Stimulated activated CD8-positive, alpha-beta memory T cell treated with anti-CD3 and anti-CD28 coated beads, Interleukin-4, amount 100 ng/mL, for 48 hours (primary cell): ENCODE measurements around the gene CELF2.

Experiments
- DNase-seq: peaks from one replicate; pipeline ENCODE4 v3.0.0-alpha.2; 2020

CELF2 gene

GRCh38 chr10:11004144-11005077 is 13.3 kb upstream of the CELF2 start:
- no peak for DNase-seq

GRCh38 chr10:11005725-11006427 is 11.8 kb upstream of the CELF2 start:
- DNase-seq = no peak

- no peak for DNase-seq
Measured at GRCh38 chr10:11006428-11006825, 11.2 kb upstream of the CELF2 start.

GRCh38 chr10:11007476-11008020 is 10.1 kb upstream of the CELF2 start:
- no peak for DNase-seq

GRCh38 chr10:11009471-11010308 is 8.0 kb upstream of the CELF2 start:
- DNase-seq = no peak

- DNase-seq = no peak
Measured at GRCh38 chr10:11010582-11010981, 7.1 kb upstream of the CELF2 start.

GRCh38 chr10:11011436-11011835 is 6.2 kb upstream of the CELF2 start:
- no peak for DNase-seq

GRCh38 chr10:11011984-11012383 is 5.7 kb upstream of the CELF2 start:
- no peak for DNase-seq

GRCh38 chr10:11012421-11013295 is 5.0 kb upstream of the CELF2 start:
- DNase-seq = no peak

GRCh38 chr10:11013836-11014235 is 3.8 kb upstream of the CELF2 start:
- DNase-seq = no peak

GRCh38 chr10:11014671-11015445 is 2.8 kb upstream of the CELF2 start:
- no peak for DNase-seq

GRCh38 chr10:11015446-11015934 is 2.2 kb upstream of the CELF2 start:
- no peak for DNase-seq

GRCh38 chr10:11017000-11017569 is 587 bp upstream of the CELF2 start:
- DNase-seq = no peak

- DNase-seq = peak; percentile 38
Measured at GRCh38 chr10:11018432-11018841, 765 bp downstream of the CELF2 start.

GRCh38 chr10:11018855-11019631 is 1.4 kb downstream of the CELF2 start:
- no peak for DNase-seq

- no peak for DNase-seq
Measured at GRCh38 chr10:11019724-11020547, 2.3 kb downstream of the CELF2 start.

GRCh38 chr10:11020548-11020942 is 2.9 kb downstream of the CELF2 start:
- DNase-seq = no peak

- DNase-seq = no peak
Measured at GRCh38 chr10:11022213-11022612, 4.5 kb downstream of the CELF2 start.
